ENCODE results near the gene CREM.

CREM gene

DNA sequence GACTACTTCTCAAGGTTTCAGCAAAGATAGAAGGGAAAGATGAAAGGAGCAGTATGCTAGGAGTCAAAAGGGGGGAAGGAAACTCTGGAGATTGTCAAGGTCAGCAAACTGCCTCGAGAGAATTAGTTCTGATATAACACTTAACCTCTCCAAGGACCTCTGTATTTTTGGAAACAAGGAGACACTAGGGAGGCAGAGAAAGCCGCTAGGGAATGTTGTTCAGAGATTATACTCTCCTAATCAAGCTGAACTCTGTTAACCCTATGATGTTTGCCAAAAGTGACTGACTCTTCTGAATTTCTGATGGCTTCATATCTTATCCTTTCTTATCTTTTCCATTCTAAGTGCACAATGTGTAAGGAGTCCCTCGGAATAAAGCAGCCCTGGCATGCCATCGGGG lies 27.1 kb downstream of the CREM start:
- CTCF ChIA-PET: interaction anchor here (1.6 kb wide), 1 partner anchor 21 kb away, joined by 3 read pairs; no protein-coding TSS in a partner anchor
- Mint-ChIP-seq H3K9me3 (no peaks in the 10 kb centered on the region), H3K4me3 (no peak overlapping the region), H3K36me3 (peaks cover 15% of the 10 kb centered on the region), H3K27me3 (no peaks in the 10 kb centered on the region), H3K27ac (no peak overlapping the region), H3K4me1 (peaks cover 33% of the 10 kb centered on the region)
- no peak for DNase-seq

DNA sequence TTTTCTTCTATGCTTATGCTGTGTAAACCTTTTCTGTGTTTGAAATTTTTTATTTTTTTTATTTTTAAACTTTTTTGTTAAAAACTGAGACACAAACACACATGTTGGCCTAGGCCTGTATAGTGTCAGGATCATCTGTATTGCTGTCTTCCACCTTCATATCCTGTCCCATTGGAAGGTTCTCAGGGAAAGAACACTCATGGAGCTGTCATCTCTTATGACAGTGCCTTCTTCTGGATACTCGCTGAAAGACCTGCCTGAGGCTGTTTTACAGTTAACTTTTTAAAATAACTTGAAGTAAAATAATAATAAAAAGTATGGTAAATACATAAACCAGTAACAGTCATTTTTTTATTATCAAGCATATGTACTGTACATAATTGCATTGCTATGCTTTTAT lies 34.1 kb downstream of the CREM start:
- no peak for DNase-seq
- Mint-ChIP-seq H3K9me3 (peaks cover 2% of the 10 kb centered on the region), H3K27me3 (no peaks in the 10 kb centered on the region), H3K4me1 (no peaks in the 10 kb centered on the region), H3K27ac (no peak overlapping the region), H3K36me3 (peaks cover 11% of the 10 kb centered on the region), H3K4me3 (no peak overlapping the region)
- CTCF ChIA-PET: no interaction called here

GRCh38 chr10:35161906-35162305 lies 35.3 kb downstream of the CREM start:
- Mint-ChIP-seq H3K27me3 (no peaks in the 10 kb centered on the region), H3K27ac (no peak overlapping the region), H3K4me1 (no peaks in the 10 kb centered on the region), H3K36me3 (peaks cover 11% of the 10 kb centered on the region), H3K9me3 (peaks cover 2% of the 10 kb centered on the region), H3K4me3 (no peak overlapping the region)
- DNase-seq: no peak
- CTCF ChIA-PET: no interaction called here

- no peak overlapping the region for H3K4me3 Mint-ChIP-seq
- CTCF ChIA-PET: interaction anchor here (2.4 kb wide), 1 partner anchor 7 kb away, joined by 6 read pairs; no protein-coding TSS in a partner anchor
- no peak for DNase-seq
- H3K4me1 Mint-ChIP-seq: no peaks in the 10 kb centered on the region
- no peak overlapping the region for H3K27ac Mint-ChIP-seq
- peaks cover 11% of the 10 kb centered on the region for H3K36me3 Mint-ChIP-seq
- peaks cover 10% of the 10 kb centered on the region for H3K9me3 Mint-ChIP-seq
- no peaks in the 10 kb centered on the region for H3K27me3 Mint-ChIP-seq
These were observed 38.5 kb downstream of the CREM start for GRCh38 chr10:35165136-35165535.

GRCh38 chr10:35165811-35166210 lies 39.2 kb downstream of the CREM start:
- Mint-ChIP-seq H3K36me3 (peaks cover 13% of the 10 kb centered on the region), H3K4me1 (no peaks in the 10 kb centered on the region), H3K4me3 (no peak overlapping the region), H3K9me3 (peaks cover 10% of the 10 kb centered on the region), H3K27ac (no peak overlapping the region), H3K27me3 (no peaks in the 10 kb centered on the region)
- CTCF ChIA-PET: no interaction called here
- no peak for DNase-seq

DNA sequence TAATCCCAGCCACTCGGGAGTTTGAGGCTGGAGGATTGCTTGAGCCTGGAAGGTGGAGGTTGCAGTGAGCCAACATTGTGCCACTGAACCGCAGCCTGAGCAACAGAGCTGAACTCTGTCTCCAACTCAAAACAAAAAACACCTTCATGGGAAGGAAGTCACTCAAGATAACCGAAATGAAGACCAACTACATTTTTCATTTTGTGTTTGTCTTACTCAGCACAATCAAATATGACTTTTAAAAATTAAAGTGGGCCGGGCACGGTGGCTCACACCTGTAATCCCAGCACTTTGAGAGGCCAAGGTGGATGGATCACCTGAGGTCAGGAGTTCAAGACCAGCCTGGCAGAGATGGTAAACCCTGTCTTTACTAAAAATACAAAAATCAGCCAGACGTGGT lies 40.0 kb downstream of the CREM start:
- H3K36me3 Mint-ChIP-seq: peaks cover 12% of the 10 kb centered on the region
- H3K4me3 Mint-ChIP-seq: no peak overlapping the region
- DNase-seq: no peak
- CTCF ChIA-PET: no interaction called here
- no peak overlapping the region for H3K27ac Mint-ChIP-seq
- no peaks in the 10 kb centered on the region for H3K4me1 Mint-ChIP-seq
- no peaks in the 10 kb centered on the region for H3K27me3 Mint-ChIP-seq
- H3K9me3 Mint-ChIP-seq: peaks cover 10% of the 10 kb centered on the region

DNA sequence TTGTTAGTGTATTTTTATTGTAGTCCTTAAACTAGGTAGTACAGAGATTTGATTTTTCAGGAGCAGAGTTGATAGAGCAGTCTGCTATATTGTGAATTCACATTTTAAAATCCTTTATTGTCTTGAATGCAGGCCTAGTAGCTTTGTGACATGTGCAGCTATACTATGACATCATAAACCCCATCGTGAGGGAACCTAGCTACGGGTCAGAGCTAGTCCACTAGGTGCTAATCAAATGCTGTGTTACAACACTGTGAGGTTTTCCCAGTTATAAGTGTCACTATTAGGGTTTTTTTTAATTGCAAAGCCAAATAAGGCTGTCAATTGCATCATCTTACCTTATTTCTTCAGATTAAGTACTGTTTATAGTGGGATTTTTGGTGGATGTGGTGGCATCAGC lies 40.7 kb downstream of the CREM start:
- no peak overlapping the region for H3K4me3 Mint-ChIP-seq
- H3K27me3 Mint-ChIP-seq: no peaks in the 10 kb centered on the region
- DNase-seq: no peak
- CTCF ChIA-PET: no interaction called here
- H3K9me3 Mint-ChIP-seq: peaks cover 10% of the 10 kb centered on the region
- no peak overlapping the region for H3K27ac Mint-ChIP-seq
- no peaks in the 10 kb centered on the region for H3K4me1 Mint-ChIP-seq
- H3K36me3 Mint-ChIP-seq: peaks cover 7% of the 10 kb centered on the region

DNA sequence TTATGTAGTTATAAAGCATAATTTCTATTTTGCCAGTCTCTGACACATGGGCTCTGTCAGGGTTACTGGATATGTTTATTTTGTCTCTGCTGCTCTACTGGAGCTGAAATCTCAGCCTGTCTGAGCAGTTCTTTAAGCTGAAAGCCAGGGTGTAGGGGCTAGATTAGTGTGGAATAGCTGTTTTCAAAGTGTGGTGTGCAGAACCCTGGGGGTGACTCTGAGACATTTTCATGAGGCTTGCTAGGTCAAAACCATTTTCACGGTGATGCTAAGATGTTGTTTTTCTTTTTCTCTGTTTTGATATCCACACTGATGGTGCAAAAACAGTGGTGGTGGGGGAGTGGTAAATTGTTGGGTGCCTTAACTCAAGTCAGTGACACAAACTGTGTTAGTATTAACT lies 45.5 kb downstream of the CREM start:
- Mint-ChIP-seq H3K27me3 (no peaks in the 10 kb centered on the region), H3K27ac (no peak overlapping the region), H3K4me3 (no peak overlapping the region), H3K4me1 (no peaks in the 10 kb centered on the region), H3K36me3 (peaks cover 5% of the 10 kb centered on the region), H3K9me3 (peaks cover 9% of the 10 kb centered on the region)
- CTCF ChIA-PET: interaction anchor here (2.1 kb wide), 1 partner anchor 8 kb away, joined by 6 read pairs; no protein-coding TSS in a partner anchor
- no peak for DNase-seq

DNA sequence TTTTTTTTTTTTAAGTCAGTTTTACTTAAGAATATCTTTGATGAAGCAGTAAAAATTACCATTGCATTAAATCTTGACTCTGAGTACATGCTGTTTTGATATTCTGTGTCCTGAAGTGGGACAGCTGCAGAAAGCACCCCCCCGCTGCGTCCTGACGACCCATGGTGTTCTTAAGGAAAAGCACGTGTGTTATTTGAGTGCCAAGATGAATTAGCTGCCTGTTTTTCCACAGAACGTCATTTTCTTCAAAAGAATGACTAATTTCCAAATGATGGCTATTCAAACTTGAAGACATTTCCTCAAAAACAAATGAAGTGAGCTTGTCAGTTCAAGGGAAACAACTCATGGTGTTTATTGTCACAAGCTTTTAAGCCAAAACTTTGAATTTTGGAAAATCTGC lies 45.9 kb downstream of the CREM start:
- no peak for DNase-seq
- H3K4me1 Mint-ChIP-seq: no peaks in the 10 kb centered on the region
- H3K36me3 Mint-ChIP-seq: peaks cover 5% of the 10 kb centered on the region
- no peaks in the 10 kb centered on the region for H3K27me3 Mint-ChIP-seq
- H3K4me3 Mint-ChIP-seq: no peak overlapping the region
- H3K27ac Mint-ChIP-seq: no peak overlapping the region
- CTCF ChIA-PET: interaction anchor here (2.1 kb wide), 1 partner anchor 9 kb away, joined by 6 read pairs; no protein-coding TSS in a partner anchor
- peaks cover 8% of the 10 kb centered on the region for H3K9me3 Mint-ChIP-seq

- H3K27me3 Mint-ChIP-seq: no peaks in the 10 kb centered on the region
- H3K27ac Mint-ChIP-seq: no peak overlapping the region
- H3K4me1 Mint-ChIP-seq: no peaks in the 10 kb centered on the region
- no peak for DNase-seq
- peaks cover 10% of the 10 kb centered on the region for H3K36me3 Mint-ChIP-seq
- no peak overlapping the region for H3K4me3 Mint-ChIP-seq
- no peaks in the 10 kb centered on the region for H3K9me3 Mint-ChIP-seq
- CTCF ChIA-PET: no interaction called here
These were observed 51.7 kb downstream of the CREM start for GRCh38 chr10:35178331-35178730.

DNA sequence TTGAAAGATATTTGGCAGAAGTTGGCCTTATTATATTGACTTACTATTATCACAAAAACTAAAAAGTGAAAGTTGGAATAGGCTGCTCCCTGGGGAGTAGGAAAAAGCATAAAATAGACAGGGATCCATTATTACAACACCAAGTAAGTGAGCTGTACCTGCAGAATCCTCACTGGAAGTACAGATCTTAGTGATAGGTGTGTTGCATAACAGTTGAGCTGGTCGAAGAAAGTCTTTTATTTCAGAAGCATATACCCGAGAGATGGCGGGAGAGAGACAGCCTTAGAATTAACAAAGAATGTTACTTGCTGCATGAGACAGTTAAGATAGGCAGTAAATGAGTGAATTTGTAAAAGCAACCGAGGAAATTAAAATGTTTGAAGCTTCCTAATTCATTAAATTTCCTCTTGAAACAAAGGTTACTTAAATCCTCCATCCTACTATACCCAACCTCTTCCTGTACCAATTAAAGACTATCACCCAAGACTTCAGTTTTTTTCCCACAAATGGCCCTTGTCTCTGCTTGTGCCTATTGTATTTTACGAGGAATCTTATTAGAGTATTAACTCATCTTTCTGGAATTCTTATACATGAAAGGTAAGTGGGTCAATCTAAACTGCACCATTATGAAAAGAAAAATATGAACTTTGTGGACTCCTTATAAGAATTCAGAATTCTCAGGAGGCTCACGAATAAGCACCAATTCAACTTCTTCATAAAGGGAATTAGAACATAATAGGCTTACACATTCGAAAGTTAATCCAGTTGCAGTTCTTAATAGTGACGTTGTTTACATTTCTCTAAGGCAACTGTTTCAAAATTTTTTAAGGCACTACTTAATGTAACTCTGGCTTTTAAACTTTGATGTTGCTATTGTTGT lies 56.2 kb downstream of the CREM start:
- CTCF ChIA-PET: interaction anchor here (0.9 to 1.0 kb wide), 2 partner anchors 8 to 12 kb away, joined by 3 to 4 read pairs; no protein-coding TSS in a partner anchor
- Mint-ChIP-seq H3K4me3 (no peak overlapping the region), H3K4me1 (peaks cover 11% of the 10 kb centered on the region), H3K27me3 (no peaks in the 10 kb centered on the region), H3K36me3 (peaks cover 10% of the 10 kb centered on the region), H3K27ac (no peak overlapping the region), H3K9me3 (no peaks in the 10 kb centered on the region)
- no peak for DNase-seq

DNA sequence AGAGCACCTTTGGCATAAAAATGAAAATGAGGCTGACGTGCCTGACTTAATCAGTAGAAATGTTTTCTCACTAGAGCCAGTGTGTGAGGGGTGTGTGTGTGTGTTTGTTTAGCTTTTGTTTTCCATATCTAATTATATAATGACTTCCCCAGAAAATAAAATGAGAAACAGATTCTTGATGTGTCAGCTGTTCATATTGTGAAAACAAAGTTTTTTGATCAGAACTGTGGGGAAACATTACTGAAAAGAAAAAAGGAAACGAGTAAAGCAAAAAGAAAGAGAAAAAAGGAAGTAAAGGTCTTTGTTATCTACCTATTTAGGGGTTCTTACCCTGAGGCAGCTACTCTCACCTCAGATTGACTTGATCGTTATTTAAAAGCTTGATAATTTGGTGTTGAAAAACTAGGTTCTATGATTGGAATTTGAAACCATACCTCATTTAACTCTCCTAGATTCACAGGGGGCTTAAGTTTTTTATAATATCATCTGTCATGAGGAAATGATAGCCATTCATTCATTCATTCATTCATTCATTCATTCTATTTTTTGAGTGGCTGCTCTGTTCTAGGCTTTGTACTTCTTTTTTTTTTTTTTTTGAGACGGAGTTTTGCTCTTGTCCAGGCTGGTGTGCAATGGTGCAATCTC lies 58.0 kb downstream of the CREM start:
- peaks cover 11% of the 10 kb centered on the region for H3K4me1 Mint-ChIP-seq
- H3K36me3 Mint-ChIP-seq: peaks cover 10% of the 10 kb centered on the region
- DNase-seq: no peak
- H3K9me3 Mint-ChIP-seq: no peaks in the 10 kb centered on the region
- no peak overlapping the region for H3K4me3 Mint-ChIP-seq
- no peak overlapping the region for H3K27ac Mint-ChIP-seq
- no peaks in the 10 kb centered on the region for H3K27me3 Mint-ChIP-seq
- CTCF ChIA-PET: interaction anchor here (1.6 kb wide), 1 partner anchor 63 kb away, joined by 4 read pairs; no protein-coding TSS in a partner anchor

- Mint-ChIP-seq H3K4me3 (no peak overlapping the region), H3K27me3 (no peaks in the 10 kb centered on the region), H3K27ac (no peak overlapping the region), H3K9me3 (no peaks in the 10 kb centered on the region), H3K4me1 (peaks cover 14% of the 10 kb centered on the region), H3K36me3 (peaks cover 11% of the 10 kb centered on the region)
- DNase-seq: no peak
- CTCF ChIA-PET: interaction anchor here (1.0 to 1.6 kb wide), 2 partner anchors 10 to 64 kb away, joined by 3 to 4 read pairs; no protein-coding TSS in a partner anchor
These were observed 58.8 kb downstream of the CREM start for GRCh38 chr10:35185260-35186034.

GRCh38 chr10:35188954-35189353 lies 62.3 kb downstream of the CREM start:
- H3K4me3 Mint-ChIP-seq: no peak overlapping the region
- H3K27me3 Mint-ChIP-seq: no peaks in the 10 kb centered on the region
- no peaks in the 10 kb centered on the region for H3K9me3 Mint-ChIP-seq
- peaks cover 40% of the 10 kb centered on the region for H3K4me1 Mint-ChIP-seq
- H3K36me3 Mint-ChIP-seq: peaks cover 11% of the 10 kb centered on the region
- CTCF ChIA-PET: no interaction called here
- DNase-seq: no peak
- no peak overlapping the region for H3K27ac Mint-ChIP-seq

Measured in activated naive CD4-positive, alpha-beta T cell treated with anti-CD3 and anti-CD28 coated beads, Interleukin-2, amount 10 ng/mL, durations not matched to agents 7 days and 5 days (primary cell).